SK-N-SH treated with all-trans-retinoic acid at 6 μM for 48 hours (cell line): ENCODE measurements around the gene COG3.

Source experiments
- ATAC-seq: fragments of 200-7000 bp; cut with Tn5 transposase; 3 replicates; pipeline ENCODE4 v1.9.1; 2020; ENCODE audit warnings: mild to moderate bottlenecking, moderate library complexity
- ARNTL ChIP-seq: fragments of 450-650 bp; formaldehyde crosslinking; IDR thresholded peaks from 2 replicates; pipeline ENCODE4 v1.5.0; 2020; ENCODE audit warnings: low read depth, mild to moderate bottlenecking, moderate library complexity, borderline replicate concordance
- BACH2 ChIP-seq: fragments of 250-450 bp; sonication (Bioruptor Pico); IDR thresholded peaks from 2 replicates; pipeline ENCODE4 v1.9.0; 2021; ENCODE audit warnings: mild to moderate bottlenecking, borderline replicate concordance
- CSDC2 ChIP-seq: fragments of 250-450 bp; sonication (Bioruptor Pico); IDR thresholded peaks from 2 replicates; pipeline ENCODE4 v1.5.0; 2020; ENCODE audit warnings: mild to moderate bottlenecking, moderate library complexity
- CSRNP3 ChIP-seq: fragments of 250-450 bp; sonication (Bioruptor Pico); IDR thresholded peaks from 2 replicates; pipeline ENCODE4 v1.5.1; 2021; ENCODE audit warnings: mild to moderate bottlenecking, moderate library complexity
- ESRRG ChIP-seq: fragments of 250-450 bp; sonication (Bioruptor Pico); IDR thresholded peaks from 2 replicates; pipeline ENCODE4 v1.6.1; 2021; ENCODE audit warnings: mild to moderate bottlenecking
- GLIS3 ChIP-seq: fragments of 250-450 bp; sonication (Bioruptor Pico); IDR thresholded peaks from 2 replicates; pipeline ENCODE4 v1.5.0; 2020; ENCODE audit warnings: mild to moderate bottlenecking, moderate library complexity
- ISL1 ChIP-seq: fragments of 250-450 bp; sonication (Bioruptor Pico); IDR thresholded peaks from 2 replicates; pipeline ENCODE4 v2.1.2; 2022; ENCODE audit warnings: mild to moderate bottlenecking, moderate library complexity
- OSR1 ChIP-seq: fragments of 250-450 bp; sonication (Bioruptor Pico); IDR thresholded peaks from 2 replicates; pipeline ENCODE4 v1.8.0; 2022; ENCODE audit warnings: moderate library complexity, mild to moderate bottlenecking, inconsistent platforms
- POU6F1 ChIP-seq: fragments of 250-450 bp; sonication (Bioruptor Pico); IDR thresholded peaks from 2 replicates; pipeline ENCODE4 v1.8.0; 2021; ENCODE audit warnings: low read depth, mild to moderate bottlenecking, moderate library complexity, borderline replicate concordance
- PPARA ChIP-seq: fragments of 250-450 bp; sonication (Bioruptor Pico); IDR thresholded peaks from 2 replicates; pipeline ENCODE4 v1.5.0; 2020; ENCODE audit warnings: mild to moderate bottlenecking, borderline replicate concordance
- RARB ChIP-seq: fragments of 250-450 bp; sonication (Bioruptor Pico); IDR thresholded peaks from 2 replicates; pipeline ENCODE4 v1.8.0; 2021; ENCODE audit warnings: mild to moderate bottlenecking, moderate library complexity
- SNAI2 ChIP-seq: fragments of 250-450 bp; sonication (Bioruptor Pico); IDR thresholded peaks from 2 replicates; pipeline ENCODE4 v1.5.0; 2020; ENCODE audit warnings: mild to moderate bottlenecking, moderate library complexity
- TCF4 ChIP-seq: fragments of 250-450 bp; sonication (Bioruptor Pico); IDR thresholded peaks from 2 replicates; pipeline ENCODE4 v1.8.0; 2021; ENCODE audit warnings: mild to moderate bottlenecking, moderate library complexity, borderline replicate concordance
- TOX ChIP-seq: fragments of 250-450 bp; sonication (Bioruptor Pico); IDR thresholded peaks from 2 replicates; pipeline ENCODE4 v1.8.0; 2021; ENCODE audit warnings: mild to moderate bottlenecking, moderate library complexity, borderline replicate concordance
- TSHZ2 ChIP-seq: fragments of 250-450 bp; sonication (Bioruptor Pico); IDR thresholded peaks from 2 replicates; pipeline ENCODE4 v1.5.0; 2020; ENCODE audit warnings: mild to moderate bottlenecking, moderate library complexity
- ZC3H10 ChIP-seq: fragments of 250-450 bp; sonication (Bioruptor Pico); IDR thresholded peaks from 2 replicates; pipeline ENCODE4 v1.5.1; 2021; ENCODE audit warnings: mild to moderate bottlenecking, moderate library complexity
- ZFP3 ChIP-seq: fragments of 250-450 bp; sonication (Bioruptor Pico); IDR thresholded peaks from 2 replicates; pipeline ENCODE4 v1.5.0; 2020; ENCODE audit warnings: mild to moderate bottlenecking, moderate library complexity
- ZFP30 ChIP-seq: fragments of 450-650 bp; formaldehyde crosslinking; IDR thresholded peaks from 2 replicates; pipeline ENCODE4 v1.5.0; 2022; ENCODE audit warnings: mild to moderate bottlenecking, moderate library complexity
- ZNF565 ChIP-seq: fragments of 450-650 bp; formaldehyde crosslinking; conservative IDR thresholded peaks from 2 replicates; pipeline ENCODE4 v1.5.0; 2020; ENCODE audit warnings: low read depth, mild to moderate bottlenecking, moderate library complexity
- ZNF70 ChIP-seq: fragments of 450-650 bp; formaldehyde crosslinking; IDR thresholded peaks from 2 replicates; pipeline ENCODE4 v1.5.0; 2020; ENCODE audit warnings: mild to moderate bottlenecking, moderate library complexity
- ZNF8 ChIP-seq: fragments of 450-650 bp; formaldehyde crosslinking; IDR thresholded peaks from 2 replicates; pipeline ENCODE4 v1.5.0; 2020; ENCODE audit warnings: mild to moderate bottlenecking, moderate library complexity

COG3 gene

GRCh38 chr13:45446181-45446580 is 18.6 kb upstream of the COG3 start:
- ATAC-seq: no peak; the same call in 2 of the 3 replicates
- TF ChIP-seq SNAI2 (CRISPR knock-in tag) (no peak), CSRNP3 (CRISPR knock-in tag) (no peak), BACH2 (CRISPR knock-in tag) (no peak), RARB (CRISPR knock-in tag) (no peak), POU6F1 (CRISPR knock-in tag) (no peak), ARNTL (CRISPR knock-in tag) (no peak), ZNF565 (CRISPR knock-in tag) (no peak), TCF4 (no peak), ISL1 (no peak), OSR1 (CRISPR knock-in tag) (no peak), GLIS3 (CRISPR knock-in tag) (no peak), ESRRG (CRISPR knock-in tag) (no peak), PPARA (CRISPR knock-in tag) (no peak), CSDC2 (CRISPR knock-in tag) (no peak)

GRCh38 chr13:45447050-45447661 is 17.6 kb upstream of the COG3 start:
- TF ChIP-seq POU6F1 (CRISPR knock-in tag) (no peak), BACH2 (CRISPR knock-in tag) (no peak), TSHZ2 (CRISPR knock-in tag) (no peak), ZC3H10 (CRISPR knock-in tag) (no peak), TOX (CRISPR knock-in tag) (no peak), ZFP3 (CRISPR knock-in tag) (no peak), ARNTL (CRISPR knock-in tag) (no peak), TCF4 (no peak), SNAI2 (CRISPR knock-in tag) (no peak), ZFP30 (CRISPR knock-in tag) (no peak), ZNF8 (CRISPR knock-in tag) (no peak), CSDC2 (CRISPR knock-in tag) (no peak), ZNF70 (CRISPR knock-in tag) (no peak), PPARA (CRISPR knock-in tag) (no peak), CSRNP3 (CRISPR knock-in tag) (no peak)
- no peak for ATAC-seq
